Chondrocyte (in vitro differentiated cells): ENCODE data around the gene TOP2B. TPM values are rescaled to one million over a fixed set of nuclear protein-coding genes. Genes with fewer than 3 reads are reported as not detected.

Experiments
- DNase-seq: peaks from one replicate; pipeline ENCODE4 v3.0.0; 2021; ENCODE audit warnings: mixed read lengths, low spot score
- H3K27ac Mint-ChIP-seq: one replicate; pipeline ENCODE4 v1.8.0; 2021; ENCODE audit warnings: mild to moderate bottlenecking, moderate library complexity, mixed read lengths; ENCODE audit not compliant: unreplicated experiment
- H3K27me3 Mint-ChIP-seq: 2 replicates; pipeline ENCODE4 v1.8.0; 2021; ENCODE audit warnings: low read depth, mixed read lengths
- H3K36me3 Mint-ChIP-seq: 2 replicates; pipeline ENCODE4 v1.8.0; 2021; ENCODE audit warnings: low read depth, mixed read lengths
- H3K4me1 Mint-ChIP-seq: 2 replicates; pipeline ENCODE4 v1.8.0; 2021; ENCODE audit warnings: low read depth, mild to moderate bottlenecking, mixed read lengths
- H3K4me3 Mint-ChIP-seq: one replicate; pipeline ENCODE4 v1.8.0; 2021; ENCODE audit warnings: mild to moderate bottlenecking, moderate library complexity, mixed read lengths; ENCODE audit not compliant: unreplicated experiment
- H3K9me3 Mint-ChIP-seq: 2 replicates; pipeline ENCODE4 v1.8.0; 2021; ENCODE audit warnings: low read depth, mixed read lengths
- CTCF ChIP-seq: fragments of 200-600 bp; sonication (generic); IDR thresholded peaks from 2 replicates; pipeline ENCODE4 v1.5.0; 2021; ENCODE audit warnings: antibody characterized with exemption, mild to moderate bottlenecking, moderate library complexity
- total RNA-seq: library from RNA; stranded (reverse); gene quantifications from 3 replicates; pipeline ENCODE4 v1.2.1, GENCODE V29; 2021

Gene TOP2B
- total RNA-seq, 1 donor from 2014 or later = 80.9 TPM

- Mint-ChIP-seq H3K36me3 (peaks cover 1% of the 10 kb centered on the region), H3K27me3 (no peaks in the 10 kb centered on the region), H3K4me1 (peaks cover 55% of the 10 kb centered on the region), H3K27ac (no peak overlapping the region), H3K9me3 (no peaks in the 10 kb centered on the region), H3K4me3 (no peak overlapping the region)
- no peak for TF ChIP-seq CTCF
- no peak for DNase-seq
These were observed 93.4 kb downstream of the TOP2B start for GRCh38 chr3:25571285-25571684.

- TF ChIP-seq CTCF = no peak
- DNase-seq = no peak
- Mint-ChIP-seq H3K4me3 (no peak overlapping the region), H3K27me3 (no peaks in the 10 kb centered on the region), H3K27ac (no peak overlapping the region), H3K9me3 (no peaks in the 10 kb centered on the region), H3K4me1 (peaks cover 37% of the 10 kb centered on the region), H3K36me3 (peaks cover 1% of the 10 kb centered on the region)
These were observed 96.1 kb downstream of the TOP2B start for GRCh38 chr3:25568525-25569078.

- Mint-ChIP-seq H3K27ac (no peak overlapping the region), H3K36me3 (peaks cover 1% of the 10 kb centered on the region), H3K27me3 (no peaks in the 10 kb centered on the region), H3K4me1 (peaks cover 31% of the 10 kb centered on the region), H3K4me3 (no peak overlapping the region), H3K9me3 (no peaks in the 10 kb centered on the region)
- DNase-seq = no peak
- TF ChIP-seq CTCF = no peak
These were observed 96.7 kb downstream of the TOP2B start for GRCh38 chr3:25567806-25568524.

GRCh38 chr3:25567388-25567787 lies 97.3 kb downstream of the TOP2B start:
- Mint-ChIP-seq H3K27me3 (no peaks in the 10 kb centered on the region), H3K4me3 (no peak overlapping the region), H3K27ac (no peak overlapping the region), H3K36me3 (peaks cover 1% of the 10 kb centered on the region), H3K9me3 (no peaks in the 10 kb centered on the region), H3K4me1 (peaks cover 25% of the 10 kb centered on the region)
- no peak for DNase-seq
- no peak for TF ChIP-seq CTCF

GRCh38 chr3:25566358-25566920 lies 98.3 kb downstream of the TOP2B start:
- TF ChIP-seq CTCF = peak; percentile 21
- no peak for DNase-seq
- H3K27me3 Mint-ChIP-seq = no peaks in the 10 kb centered on the region
- peaks cover 1% of the 10 kb centered on the region for H3K36me3 Mint-ChIP-seq
- no peak overlapping the region for H3K4me3 Mint-ChIP-seq
- no peak overlapping the region for H3K27ac Mint-ChIP-seq
- no peaks in the 10 kb centered on the region for H3K9me3 Mint-ChIP-seq
- H3K4me1 Mint-ChIP-seq = peaks cover 21% of the 10 kb centered on the region
